Hepatocyte (in vitro differentiated cells): ENCODE data around the gene EFCAB6. TPM values are rescaled to one million over a fixed set of nuclear protein-coding genes. Genes with fewer than 3 reads are reported as not detected.

Experiments used
- DNase-seq: peaks from one replicate; pipeline ENCODE4 v3.0.0-alpha.2; 2016; ENCODE audit warnings: low spot score
- H2AFZ ChIP-seq: fragments of 200-600 bp; sonication (generic); 2 replicates; pipeline ENCODE4 v1.6.0; 2016; ENCODE audit warnings: antibody characterized with exemption, mild to moderate bottlenecking
- H3K27ac ChIP-seq: fragments of 200-600 bp; sonication (generic); 2 replicates; pipeline ENCODE4 v1.5.1; 2016; ENCODE audit warnings: mild to moderate bottlenecking
- H3K27me3 ChIP-seq: fragments of 200-600 bp; sonication (generic); 2 replicates; pipeline ENCODE4 v1.6.1; 2016
- H3K36me3 ChIP-seq: fragments of 200-600 bp; sonication (generic); replicated peaks from 2 replicates; pipeline ENCODE4 v1.5.1; 2016; ENCODE audit warnings: low read depth; ENCODE audit not compliant: insufficient read depth
- H3K4me1 ChIP-seq: fragments of 200-600 bp; sonication (generic); 2 replicates; pipeline ENCODE4 v1.5.1; 2016; ENCODE audit warnings: mild to moderate bottlenecking, moderate library complexity; ENCODE audit not compliant: insufficient read depth
- H3K4me2 ChIP-seq: fragments of 200-600 bp; sonication (generic); 2 replicates; pipeline ENCODE4 v1.6.0; 2016
- H3K4me3 ChIP-seq: fragments of 200-600 bp; sonication (generic); 2 replicates; pipeline ENCODE4 v1.5.1; 2016; ENCODE audit warnings: mild to moderate bottlenecking
- H3K79me2 ChIP-seq: fragments of 200-600 bp; sonication (generic); 2 replicates; pipeline ENCODE4 v1.6.0; 2017; ENCODE audit warnings: mild to moderate bottlenecking
- H3K9me2 ChIP-seq: fragments of 200-600 bp; sonication (generic); replicated peaks from 2 replicates; pipeline ENCODE4 v1.6.0; 2017; ENCODE audit warnings: mild to moderate bottlenecking; ENCODE audit not compliant: insufficient read depth
- H3K9me3 ChIP-seq: fragments of 200-600 bp; sonication (generic); 2 replicates; pipeline ENCODE4 v1.5.1; 2016; ENCODE audit warnings: low read depth, mild to moderate bottlenecking
- H4K20me1 ChIP-seq: fragments of 200-600 bp; sonication (generic); 2 replicates; pipeline ENCODE4 v1.6.0; 2016; ENCODE audit warnings: mild to moderate bottlenecking; ENCODE audit not compliant: insufficient read depth, poor library complexity, severe bottlenecking
- EZH2 ChIP-seq: fragments of 200-600 bp; sonication (generic); IDR thresholded peaks from 2 replicates; pipeline ENCODE4 v1.6.1; 2016; ENCODE audit warnings: antibody characterized with exemption, mild to moderate bottlenecking, borderline replicate concordance
- EZH2phosphoT487 ChIP-seq: fragments of 200-600 bp; sonication (generic); IDR thresholded peaks from one replicate; pipeline ENCODE4 v1.6.1; 2018; ENCODE audit warnings: antibody characterized with exemption, mild to moderate bottlenecking, low read depth, moderate library complexity; ENCODE audit not compliant: unreplicated experiment, severe bottlenecking
- WGBS: methylation state at CpG from one replicate; pipeline ENCODE4 v1.1.6; 2016; ENCODE audit warnings: low lambda C conversion rate; ENCODE audit errors: missing lambda C conversion rate; 5-methylcytosine and 5-hydroxymethylcytosine counted together
- polyA plus RNA-seq: library from polyadenylated mRNA; unstranded; fragments of >200 nt; fragmentation: Nextera tagmentation; extraction: Ambion mirVana; gene quantifications from 2 replicates; pipeline ENCODE4 v1.2.1, GENCODE V29; 2016
- total RNA-seq: library from RNA; depleted of rRNA; stranded (reverse); fragments of >200 nt; gene quantifications from 2 replicates; pipeline ENCODE4 v1.2.3, GENCODE V29; 2014
- TF ChIP-seq, protein P1 (sequence below): fragments of 200-600 bp; sonication (generic); IDR thresholded peaks from 2 replicates; pipeline ENCODE4 v1.5.1; 2016; ENCODE audit warnings: antibody characterized with exemption, mild to moderate bottlenecking; ENCODE audit not compliant: poor library complexity

The EFCAB6 gene
- total and polyA plus RNA-seq, 2 experiments from 2014 or later, result 0.59 to 2.1 TPM

DNA sequence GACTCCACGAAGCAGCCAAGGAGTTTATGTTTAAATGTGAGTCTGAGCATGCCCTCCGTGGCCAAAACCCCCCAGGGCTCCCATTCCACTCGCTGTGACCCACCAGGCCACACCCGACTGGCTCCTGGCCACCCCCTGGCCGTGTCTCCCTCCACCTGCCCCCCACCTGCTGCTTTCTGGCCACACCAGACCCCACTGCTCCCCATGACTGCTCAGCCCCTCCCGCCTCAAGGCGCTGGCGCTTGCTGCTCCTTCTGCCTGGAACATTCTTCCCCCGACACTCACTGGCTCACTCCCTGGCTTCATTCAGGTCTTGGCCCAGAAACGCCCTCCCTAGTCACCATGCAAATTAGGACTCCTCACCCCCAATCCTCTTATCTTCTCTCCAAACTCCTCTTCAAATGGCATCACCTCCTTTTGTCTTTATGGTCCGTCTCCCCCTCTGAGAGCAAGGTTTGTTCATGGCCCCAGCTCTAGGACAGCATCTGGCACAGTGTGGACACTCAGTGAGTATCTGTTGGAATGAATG is 72.2 kb downstream of the EFCAB6 start:
- H2AFZ ChIP-seq, result no peak overlapping the region
- 93% methylated on average over 8 of the region's 11 CpGs for WGBS
- no peak overlapping the region for H3K4me3 ChIP-seq
- TF ChIP-seq EZH2phosphoT487 (no peak), EZH2 (no peak)
- TF ChIP-seq, protein P1, sequence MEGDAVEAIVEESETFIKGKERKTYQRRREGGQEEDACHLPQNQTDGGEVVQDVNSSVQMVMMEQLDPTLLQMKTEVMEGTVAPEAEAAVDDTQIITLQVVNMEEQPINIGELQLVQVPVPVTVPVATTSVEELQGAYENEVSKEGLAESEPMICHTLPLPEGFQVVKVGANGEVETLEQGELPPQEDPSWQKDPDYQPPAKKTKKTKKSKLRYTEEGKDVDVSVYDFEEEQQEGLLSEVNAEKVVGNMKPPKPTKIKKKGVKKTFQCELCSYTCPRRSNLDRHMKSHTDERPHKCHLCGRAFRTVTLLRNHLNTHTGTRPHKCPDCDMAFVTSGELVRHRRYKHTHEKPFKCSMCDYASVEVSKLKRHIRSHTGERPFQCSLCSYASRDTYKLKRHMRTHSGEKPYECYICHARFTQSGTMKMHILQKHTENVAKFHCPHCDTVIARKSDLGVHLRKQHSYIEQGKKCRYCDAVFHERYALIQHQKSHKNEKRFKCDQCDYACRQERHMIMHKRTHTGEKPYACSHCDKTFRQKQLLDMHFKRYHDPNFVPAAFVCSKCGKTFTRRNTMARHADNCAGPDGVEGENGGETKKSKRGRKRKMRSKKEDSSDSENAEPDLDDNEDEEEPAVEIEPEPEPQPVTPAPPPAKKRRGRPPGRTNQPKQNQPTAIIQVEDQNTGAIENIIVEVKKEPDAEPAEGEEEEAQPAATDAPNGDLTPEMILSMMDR, result no peak
- no peaks in the 10 kb centered on the region for H3K9me2 ChIP-seq
- no peaks in the 10 kb centered on the region for H3K36me3 ChIP-seq
- no peaks in the 10 kb centered on the region for H3K27me3 ChIP-seq
- peaks cover 3% of the 10 kb centered on the region for H3K4me1 ChIP-seq
- H3K4me2 ChIP-seq, result no peak overlapping the region
- no peak overlapping the region for H3K27ac ChIP-seq
- DNase-seq, result no peak
- no peaks in the 10 kb centered on the region for H4K20me1 ChIP-seq
- H3K79me2 ChIP-seq, result no peaks in the 10 kb centered on the region
- no peaks in the 10 kb centered on the region for H3K9me3 ChIP-seq

DNA sequence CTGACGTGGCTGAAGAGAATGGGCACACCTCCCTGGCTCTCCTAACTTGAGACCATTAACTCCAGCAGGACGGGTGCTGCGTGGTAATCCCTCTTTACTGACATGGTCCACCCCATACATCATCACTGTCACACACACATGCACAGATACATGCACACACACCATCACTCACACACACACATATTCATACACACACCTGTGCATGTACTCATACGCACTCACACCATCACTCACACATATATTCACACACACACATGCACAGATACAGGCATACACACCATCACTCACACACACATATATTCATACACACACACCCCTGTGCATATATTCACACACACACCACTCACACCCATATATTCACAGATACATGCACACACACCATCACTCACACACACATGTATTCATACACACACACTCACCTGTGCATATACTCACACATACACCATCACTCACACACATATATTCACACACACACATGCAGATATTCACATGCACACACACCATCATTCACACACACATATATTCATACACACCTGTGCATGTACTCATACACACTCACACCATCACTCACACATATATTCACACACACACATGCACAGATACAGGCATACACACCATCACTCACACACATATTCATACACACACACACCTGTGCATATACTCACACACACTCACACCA is 74.8 kb downstream of the EFCAB6 start:
- no peaks in the 10 kb centered on the region for H3K36me3 ChIP-seq
- no peaks in the 10 kb centered on the region for H3K79me2 ChIP-seq
- H3K9me3 ChIP-seq, result no peaks in the 10 kb centered on the region
- H3K4me2 ChIP-seq, result no peak overlapping the region
- TF ChIP-seq EZH2phosphoT487 (no peak), EZH2 (no peak)
- TF ChIP-seq, protein P1, result no peak
- H3K27me3 ChIP-seq, result no peaks in the 10 kb centered on the region
- no peak overlapping the region for H2AFZ ChIP-seq
- H3K27ac ChIP-seq, result no peak overlapping the region
- H3K9me2 ChIP-seq, result no peaks in the 10 kb centered on the region
- H3K4me3 ChIP-seq, result no peak overlapping the region
- no peaks in the 10 kb centered on the region for H4K20me1 ChIP-seq
- DNase-seq, result no peak
- H3K4me1 ChIP-seq, result peaks cover 9% of the 10 kb centered on the region
- WGBS, result 91% methylated on average over 4 of the region's 4 CpGs

DNA sequence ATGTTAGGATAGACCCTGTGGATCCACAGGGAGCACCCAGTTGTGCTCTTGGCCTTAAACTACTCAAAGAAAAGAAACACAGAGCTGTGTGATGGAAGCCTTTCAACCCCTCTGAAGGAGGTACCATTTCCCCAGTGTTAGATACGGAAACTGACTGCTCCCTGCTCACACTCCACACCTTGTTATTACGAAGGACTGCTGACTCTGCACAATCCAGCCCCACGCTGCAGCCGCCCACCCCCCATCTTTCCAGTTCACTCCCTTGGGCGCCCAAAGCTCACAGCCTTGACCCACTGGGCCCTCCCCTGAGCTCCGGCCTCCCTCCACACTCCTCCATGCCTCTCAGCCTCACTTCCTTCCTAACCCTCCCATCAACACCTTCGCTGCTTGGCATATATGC is 75.5 kb downstream of the EFCAB6 start:
- H4K20me1 ChIP-seq, result no peaks in the 10 kb centered on the region
- no peaks in the 10 kb centered on the region for H3K9me2 ChIP-seq
- no peaks in the 10 kb centered on the region for H3K27me3 ChIP-seq
- H3K4me1 ChIP-seq, result peaks cover 9% of the 10 kb centered on the region
- no peak overlapping the region for H2AFZ ChIP-seq
- H3K27ac ChIP-seq, result no peak overlapping the region
- H3K36me3 ChIP-seq, result no peaks in the 10 kb centered on the region
- WGBS, result 94% methylated on average over 7 of the region's 7 CpGs
- no peak overlapping the region for H3K4me3 ChIP-seq
- H3K9me3 ChIP-seq, result no peaks in the 10 kb centered on the region
- no peaks in the 10 kb centered on the region for H3K79me2 ChIP-seq
- no peak overlapping the region for H3K4me2 ChIP-seq
- TF ChIP-seq EZH2phosphoT487 (no peak), EZH2 (no peak)
- TF ChIP-seq, protein P1, result no peak
- DNase-seq, result no peak
